Spleen (tissue), 7 donors: ENCODE results near the gene GNB1.

Source experiments
- POLR2AphosphoS5 ChIP-seq, 3 donors: sonication (generic); formaldehyde crosslinking; IDR thresholded peaks; one replicate each; pipeline ENCODE4 v1.5.1; 2017; ENCODE audit warnings: antibody characterized with exemption in 3 of 3
- TF ChIP-seq, protein P1 (sequence below), 11 experiments: fragments of 200-600 bp in 7 of 11; fragments of 450-650 bp in 4 of 11; sonication (generic) in 4 of 11; IDR thresholded peaks in 8 of 11; conservative IDR thresholded peaks in 3 of 11; 1 replicate in 7 of 11; 2 replicates in 4 of 11; pipeline versions ENCODE4 v1.4.0 to v1.8.0; 2016 to 2021; ENCODE audit warnings: antibody characterized with exemption in 11 of 11, inconsistent platforms in 4 of 11, mild to moderate bottlenecking in 1 of 11
- donor health status: DM: no; HTN: no; CAD: no; lungs with moderate emphysema.
- donor health status: DM: no; HTN: no; CAD: no.
- donor health status: DM: no; HTN: no; CAD: no.

DNA sequence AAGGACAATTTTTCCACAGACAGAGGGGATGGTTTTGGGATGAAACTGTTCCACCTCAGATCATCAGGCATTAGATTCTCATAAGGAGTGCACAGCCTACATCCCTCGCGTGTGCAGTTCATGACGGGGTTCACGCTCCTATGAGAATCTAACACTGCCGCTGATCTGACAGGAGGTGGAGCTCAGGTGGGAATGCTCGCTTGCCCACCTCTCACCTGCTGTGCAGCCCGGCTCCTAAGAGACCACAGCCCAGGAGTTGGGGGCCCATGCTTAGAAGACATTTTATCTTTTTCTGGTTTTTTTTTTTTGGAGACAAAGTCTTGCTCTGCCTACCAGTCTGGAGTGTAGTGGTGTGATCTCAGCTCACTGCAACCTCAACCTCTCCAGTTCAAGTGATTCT is 16.0 kb downstream of the GNB1 start:
- TF ChIP-seq, protein P1, sequence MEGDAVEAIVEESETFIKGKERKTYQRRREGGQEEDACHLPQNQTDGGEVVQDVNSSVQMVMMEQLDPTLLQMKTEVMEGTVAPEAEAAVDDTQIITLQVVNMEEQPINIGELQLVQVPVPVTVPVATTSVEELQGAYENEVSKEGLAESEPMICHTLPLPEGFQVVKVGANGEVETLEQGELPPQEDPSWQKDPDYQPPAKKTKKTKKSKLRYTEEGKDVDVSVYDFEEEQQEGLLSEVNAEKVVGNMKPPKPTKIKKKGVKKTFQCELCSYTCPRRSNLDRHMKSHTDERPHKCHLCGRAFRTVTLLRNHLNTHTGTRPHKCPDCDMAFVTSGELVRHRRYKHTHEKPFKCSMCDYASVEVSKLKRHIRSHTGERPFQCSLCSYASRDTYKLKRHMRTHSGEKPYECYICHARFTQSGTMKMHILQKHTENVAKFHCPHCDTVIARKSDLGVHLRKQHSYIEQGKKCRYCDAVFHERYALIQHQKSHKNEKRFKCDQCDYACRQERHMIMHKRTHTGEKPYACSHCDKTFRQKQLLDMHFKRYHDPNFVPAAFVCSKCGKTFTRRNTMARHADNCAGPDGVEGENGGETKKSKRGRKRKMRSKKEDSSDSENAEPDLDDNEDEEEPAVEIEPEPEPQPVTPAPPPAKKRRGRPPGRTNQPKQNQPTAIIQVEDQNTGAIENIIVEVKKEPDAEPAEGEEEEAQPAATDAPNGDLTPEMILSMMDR (IDR thresholded peaks at IDR 0.05 in 8 of 11, conservative IDR thresholded peaks at IDR 0.05 in 3 of 11) = no peak
- no peak for TF ChIP-seq POLR2AphosphoS5 (IDR thresholded peaks at IDR 0.05)
